ENCODE results near the gene ENAM.

DNA sequence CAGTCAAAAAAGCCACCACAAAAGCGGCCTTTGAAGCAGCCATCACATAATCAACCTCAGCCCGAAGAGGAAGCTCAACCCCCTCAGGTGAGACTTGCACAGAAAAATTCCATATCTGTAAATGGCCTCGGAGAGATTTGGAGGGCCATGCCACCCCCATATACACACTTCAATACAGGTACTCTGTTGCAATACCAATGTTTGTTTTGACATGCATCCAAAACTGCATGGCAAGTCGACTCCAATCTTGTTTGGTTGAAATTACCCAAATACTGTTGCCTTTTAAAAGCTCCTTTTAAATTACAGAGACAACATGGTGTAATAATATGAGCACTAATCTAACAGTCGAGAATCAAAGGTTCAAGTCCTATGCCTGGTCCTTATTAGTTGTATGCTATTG lies 5.9 kb downstream of the ENAM start:
- no peak for TF ChIP-seq POLR2A (IDR thresholded peaks at IDR 0.05)
- TF ChIP-seq, protein P1, sequence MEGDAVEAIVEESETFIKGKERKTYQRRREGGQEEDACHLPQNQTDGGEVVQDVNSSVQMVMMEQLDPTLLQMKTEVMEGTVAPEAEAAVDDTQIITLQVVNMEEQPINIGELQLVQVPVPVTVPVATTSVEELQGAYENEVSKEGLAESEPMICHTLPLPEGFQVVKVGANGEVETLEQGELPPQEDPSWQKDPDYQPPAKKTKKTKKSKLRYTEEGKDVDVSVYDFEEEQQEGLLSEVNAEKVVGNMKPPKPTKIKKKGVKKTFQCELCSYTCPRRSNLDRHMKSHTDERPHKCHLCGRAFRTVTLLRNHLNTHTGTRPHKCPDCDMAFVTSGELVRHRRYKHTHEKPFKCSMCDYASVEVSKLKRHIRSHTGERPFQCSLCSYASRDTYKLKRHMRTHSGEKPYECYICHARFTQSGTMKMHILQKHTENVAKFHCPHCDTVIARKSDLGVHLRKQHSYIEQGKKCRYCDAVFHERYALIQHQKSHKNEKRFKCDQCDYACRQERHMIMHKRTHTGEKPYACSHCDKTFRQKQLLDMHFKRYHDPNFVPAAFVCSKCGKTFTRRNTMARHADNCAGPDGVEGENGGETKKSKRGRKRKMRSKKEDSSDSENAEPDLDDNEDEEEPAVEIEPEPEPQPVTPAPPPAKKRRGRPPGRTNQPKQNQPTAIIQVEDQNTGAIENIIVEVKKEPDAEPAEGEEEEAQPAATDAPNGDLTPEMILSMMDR (IDR thresholded peaks at IDR 0.05) = no peak
- TF ChIP-seq EP300 (IDR thresholded peaks at IDR 0.05) = no peak
